K562 (cell line): ENCODE measurements around the gene GON4L. TPM values are rescaled to one million over a fixed set of nuclear protein-coding genes. Genes with fewer than 3 reads are reported as not detected.

Source experiments
- ATF7 ChIP-seq: fragments of 450-650 bp; IDR thresholded peaks from 2 replicates; pipeline ENCODE4 v1.7.1; 2014; ENCODE audit warnings: mild to moderate bottlenecking, moderate library complexity
- FOXK1 ChIP-seq: sonication (generic); formaldehyde crosslinking; IDR thresholded peaks from 2 replicates; pipeline ENCODE4 v1.8.0; 2022; ENCODE audit warnings: missing genetic modification reagents, mild to moderate bottlenecking, borderline replicate concordance
- FOXM1 ChIP-seq, 2 experiments: fragments of 450-650 bp in 1 of 2; sonication (generic) in 1 of 2; formaldehyde crosslinking in 1 of 2; IDR thresholded peaks; 2 replicates each; pipeline versions ENCODE4 v1.6.1 to v1.9.0; 2017 to 2022; ENCODE audit warnings: low read depth in 2 of 2, mild to moderate bottlenecking in 2 of 2, missing genetic modification reagents in 1 of 2, moderate library complexity in 1 of 2
- MGA ChIP-seq: fragments of 450-650 bp; IDR thresholded peaks from 2 replicates; pipeline ENCODE4 v1.6.1; 2016; ENCODE audit warnings: mild to moderate bottlenecking, moderate library complexity
- MLX ChIP-seq, 2 experiments: fragments of 450-650 bp in 1 of 2; sonication (generic) in 1 of 2; formaldehyde crosslinking; conservative IDR thresholded peaks; 2 replicates each; pipeline versions ENCODE4 v1.4.0 to v1.8.1; 2020 to 2022; ENCODE audit warnings: mild to moderate bottlenecking in 1 of 2, missing genetic modification reagents in 1 of 2
- NFE2 ChIP-seq: IDR thresholded peaks from 2 replicates; pipeline ENCODE4 v1.6.1; 2014; ENCODE audit warnings: antibody characterized with exemption, low read depth
- POLR2G ChIP-seq: fragments of 200-400 bp; formaldehyde crosslinking; IDR thresholded peaks from 2 replicates; pipeline ENCODE4 v1.6.1; 2017; ENCODE audit warnings: low read depth, mild to moderate bottlenecking, antibody characterized with exemption, low read length, moderate library complexity
- POU5F1 ChIP-seq: fragments of 150-350 bp; IDR thresholded peaks from 2 replicates; pipeline ENCODE4 v1.6.1; 2014; ENCODE audit warnings: borderline replicate concordance, low read length, low read depth, mild to moderate bottlenecking; ENCODE audit not compliant: partially characterized antibody
- PTTG1 ChIP-seq: fragments of 450-650 bp; IDR thresholded peaks from 2 replicates; pipeline ENCODE4 v1.6.1; 2016; ENCODE audit warnings: low read depth, mild to moderate bottlenecking, missing genetic modification characterization, missing compliant biosample characterization
- SIN3A ChIP-seq, 2 experiments: fragments of 150-350 bp in 1 of 2; IDR thresholded peaks; 2 replicates each; pipeline ENCODE4 v1.6.1; 2011 to 2016; ENCODE audit warnings: borderline replicate concordance in 2 of 2, low read depth in 2 of 2, low read length in 2 of 2, mild to moderate bottlenecking in 2 of 2, moderate library complexity in 2 of 2; ENCODE audit not compliant: control insufficient read depth in 1 of 2
- TAF15 ChIP-seq: fragments of 200-400 bp; formaldehyde crosslinking; IDR thresholded peaks from 2 replicates; pipeline ENCODE4 v1.6.1; 2017; ENCODE audit warnings: mild to moderate bottlenecking, low read depth, low read length, moderate library complexity
- ZNF212 ChIP-seq: fragments of 450-650 bp; formaldehyde crosslinking; IDR thresholded peaks from 2 replicates; pipeline ENCODE4 v1.4.0; 2020; ENCODE audit warnings: mild to moderate bottlenecking
- polyA plus RNA-seq, 8 experiments: library from polyadenylated mRNA; depleted of rRNA in 4 of 8; stranded (reverse) in 5 of 8; unstranded in 3 of 8; fragments of >200 nt; fragmentation: Nextera tagmentation in 2 of 8; fragmentation: Illumina TruSeq in 1 of 8; extraction: Ambion mirVana in 2 of 8; extraction: Trizol in 1 of 8; gene quantifications; 2 replicates each; pipeline versions ENCODE4 v1.2.1 to v1.2.3, GENCODE V29; 2011 to 2014; ENCODE audit warnings: inconsistent platforms in 1 of 8, missing spikeins in 1 of 8
- total RNA-seq, 7 experiments: library from RNA; depleted of rRNA in 6 of 7; stranded (reverse); fragments of >200 nt in 6 of 7; fragmentation: Illumina TruSeq in 2 of 7; extraction: Trizol in 2 of 7; gene quantifications; 2 replicates each; pipeline versions ENCODE4 v1.2.1 to v1.2.3, GENCODE V29; 2011 to 2021; ENCODE audit warnings: low replicate concordance in 1 of 7

GON4L gene
- total and polyA plus RNA-seq, 9 of the 15 experiments (the other 6 are each of a cell fraction or from before 2014, with no cell fraction given), result 20.2 to 47.4 (median 33.6) TPM

- TF ChIP-seq MGA (no peak), ZNF212 (CRISPR knock-in tag) (no peak), FOXM1 (IDR thresholded peaks at IDR 0.05; ENCODE audit: low read depth) (no peak), FOXM1 (CRISPR knock-in tag; IDR thresholded peaks at IDR 0.05; ENCODE audit: low read depth) (no peak), SIN3A (IDR thresholded peaks at IDR 0.05; ENCODE audit: borderline replicate concordance in 2 of 2, control insufficient read depth in 1 of 2, low read depth in 2 of 2, low read length in 2 of 2) (no peak), FOXK1 (CRISPR knock-in tag) (no peak), POU5F1 (no peak), POLR2G (no peak), MLX (CRISPR knock-in tag; conservative IDR thresholded peaks at IDR 0.05) (no peak), PTTG1 (tag) (no peak), TAF15 (no peak), ATF7 (no peak), NFE2 (no peak)
Measured at GRCh38 chr1:155759966-155760630, 96.9 kb downstream of the GON4L start (continued).
